ENCODE results near the gene CCDC186. TPM values are rescaled to one million over a fixed set of nuclear protein-coding genes. Genes with fewer than 3 reads are reported as not detected.

Gene CCDC186
- total RNA-seq, 1 experiment from 2014 or later, result 26.3 TPM

GRCh38 chr10:114077347-114077746 lies 96.7 kb downstream of the CCDC186 start:
- CTCF ChIA-PET, result no interaction called here

GRCh38 chr10:114075093-114075492 lies 98.9 kb downstream of the CCDC186 start:
- Mint-ChIP-seq H3K9me3 (ENCODE audit: unreplicated experiment) (no peaks in the 10 kb centered on the region), H3K36me3 (ENCODE audit: insufficient read depth, unreplicated experiment) (no peaks in the 10 kb centered on the region), H3K4me3 (ENCODE audit: unreplicated experiment) (no peak overlapping the region), H3K27me3 (ENCODE audit: insufficient read depth, unreplicated experiment) (no peaks in the 10 kb centered on the region), H3K4me1 (ENCODE audit: low read depth, unreplicated experiment) (no peaks in the 10 kb centered on the region), H3K27ac (ENCODE audit: unreplicated experiment) (no peak overlapping the region)
- BruUV-seq (replicated peaks), result no TSS peak
- intact Hi-C loops (cut with micrococcal nuclease; ENCODE audit: unreplicated experiment), result no loop called here
- ChIA-PET CTCF (no interaction called here), POLR2A (no interaction called here)
- no peaks in the 10 kb centered on the region for H3K36me3 ChIP-seq (ENCODE audit: control insufficient read depth, insufficient read depth, low read length)
- H3K9me3 ChIP-seq, result no peaks in the 10 kb centered on the region
- TF ChIP-seq CTCF (IDR thresholded peaks at IDR 0.05; ENCODE audit: insufficient read depth in 1 of 2, low read depth in 1 of 2, low read length in 1 of 2, severe bottlenecking in 1 of 2, unreplicated experiment in 1 of 2), result no peak
- DNase-seq, result no peak
- H3K27me3 ChIP-seq (replicated peaks; ENCODE audit: control insufficient read depth, insufficient read depth, low read length), result no peaks in the 10 kb centered on the region
- no peak overlapping the region for H3K4me3 ChIP-seq (ENCODE audit: low read depth, low read length)
- no peaks in the 10 kb centered on the region for H3K4me1 ChIP-seq

More at GRCh38 chr10:114077347-114077746, 96.7 kb downstream of the CCDC186 start:
- Histone ChIP-seq H3K9me3 (no peaks in the 10 kb centered on the region), H3K4me3 (ENCODE audit: low read depth, low read length) (no peak overlapping the region), H3K36me3 (ENCODE audit: control insufficient read depth, insufficient read depth, low read length) (no peaks in the 10 kb centered on the region), H3K4me1 (peaks cover 4% of the 10 kb centered on the region; the same call in 1 of the 2 replicates), H3K27me3 (replicated peaks; ENCODE audit: control insufficient read depth, insufficient read depth, low read length) (no peaks in the 10 kb centered on the region)
- H3K27me3 Mint-ChIP-seq (ENCODE audit: insufficient read depth, unreplicated experiment), result no peaks in the 10 kb centered on the region
- intact Hi-C loops (cut with micrococcal nuclease; ENCODE audit: unreplicated experiment), result no loop called here
- H3K27ac Mint-ChIP-seq (ENCODE audit: unreplicated experiment), result no peak overlapping the region
- POLR2A ChIA-PET, result no interaction called here
- no peak for DNase-seq
- H3K4me3 Mint-ChIP-seq (ENCODE audit: unreplicated experiment), result no peak overlapping the region
- no peaks in the 10 kb centered on the region for H3K4me1 Mint-ChIP-seq (ENCODE audit: low read depth, unreplicated experiment)
- no TSS peak for BruUV-seq (replicated peaks)
- H3K36me3 Mint-ChIP-seq (ENCODE audit: insufficient read depth, unreplicated experiment), result no peaks in the 10 kb centered on the region
- TF ChIP-seq CTCF (IDR thresholded peaks at IDR 0.05; ENCODE audit: insufficient read depth in 1 of 2, low read depth in 1 of 2, low read length in 1 of 2, severe bottlenecking in 1 of 2, unreplicated experiment in 1 of 2), result no peak
- no peaks in the 10 kb centered on the region for H3K9me3 Mint-ChIP-seq (ENCODE audit: unreplicated experiment)

- H3K9me3 ChIP-seq, result no peaks in the 10 kb centered on the region
- CTCF ChIA-PET, result no interaction called here
- Mint-ChIP-seq H3K27me3 (ENCODE audit: insufficient read depth, unreplicated experiment) (no peaks in the 10 kb centered on the region), H3K4me1 (ENCODE audit: low read depth, unreplicated experiment) (no peaks in the 10 kb centered on the region), H3K9me3 (ENCODE audit: unreplicated experiment) (no peaks in the 10 kb centered on the region), H3K4me3 (ENCODE audit: unreplicated experiment) (no peak overlapping the region), H3K27ac (ENCODE audit: unreplicated experiment) (no peak overlapping the region), H3K36me3 (ENCODE audit: insufficient read depth, unreplicated experiment) (no peaks in the 10 kb centered on the region)
- H3K4me3 ChIP-seq (ENCODE audit: low read depth, low read length), result no peak overlapping the region
- no peak for TF ChIP-seq CTCF (IDR thresholded peaks at IDR 0.05; ENCODE audit: insufficient read depth in 1 of 2, low read depth in 1 of 2, low read length in 1 of 2, severe bottlenecking in 1 of 2, unreplicated experiment in 1 of 2)
- POLR2A ChIA-PET, result no interaction called here
- no peaks in the 10 kb centered on the region for H3K36me3 ChIP-seq (ENCODE audit: control insufficient read depth, insufficient read depth, low read length)
- intact Hi-C loops (cut with micrococcal nuclease; ENCODE audit: unreplicated experiment), result no loop called here
- no peaks in the 10 kb centered on the region for H3K27me3 ChIP-seq (replicated peaks; ENCODE audit: control insufficient read depth, insufficient read depth, low read length)
- no TSS peak for BruUV-seq (replicated peaks)
- DNase-seq, result no peak
- H3K4me1 ChIP-seq, result no peaks in the 10 kb centered on the region
Measured at GRCh38 chr10:114073395-114074186, 100.4 kb downstream of the CCDC186 start.
